ENCODE data around the gene OR52E8.
A peak's percentile ranks its signal among the peaks of the same experiment; 100 is the strongest.

Gene OR52E8

DNA sequence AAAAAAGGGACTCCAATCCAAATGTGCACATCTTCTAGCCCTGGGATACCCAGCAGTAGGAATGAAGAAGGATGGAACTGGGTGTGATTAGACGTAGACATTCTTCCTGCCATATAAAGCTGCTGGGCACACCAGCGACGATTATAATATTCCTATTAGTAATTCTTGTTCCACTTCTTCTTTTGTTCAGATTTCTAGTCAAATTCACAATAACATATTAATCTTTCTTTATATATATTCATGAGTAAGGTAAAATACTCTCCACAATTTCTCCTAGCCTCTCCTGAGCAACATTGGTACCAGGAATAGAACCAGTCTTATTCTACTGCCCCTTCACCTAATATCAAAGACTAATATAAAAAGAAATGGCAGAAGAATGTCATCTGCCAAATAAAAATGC lies at the start of gene OR52E8:
TSS of gene OR52E8 (minus strand) at position 101 of the 400 bp plus-strand sequence. CDS start at position 101, 0 bp downstream.
- DNase-seq, result no peak

GRCh38 chr11:5899534-5899933 lies 42.0 kb upstream of the OR52E8 start:
- DNase-seq, result no peak

DNA sequence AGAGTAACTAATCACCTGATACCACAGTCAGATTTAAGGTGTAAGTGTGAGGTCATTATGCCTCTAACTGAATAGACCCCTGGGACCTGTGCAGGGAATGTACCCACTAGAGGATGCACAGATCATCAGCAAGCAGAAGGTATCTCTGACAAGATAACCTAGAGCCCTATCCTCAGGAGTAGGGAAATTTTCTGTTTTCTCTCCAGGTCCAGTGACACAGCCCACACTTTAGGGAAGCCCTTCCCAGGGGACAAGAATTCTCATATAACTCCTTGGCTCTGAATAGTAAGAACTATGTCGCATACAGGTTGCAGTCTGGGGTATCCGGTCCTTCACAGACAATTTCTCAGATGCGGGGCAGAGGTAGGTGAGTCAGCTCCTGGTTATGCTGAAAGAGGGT lies 35.4 kb upstream of the OR52E8 start, which contains the start of gene OR52E5:
TSS of gene OR52E5 (plus strand) at position 301 of the 400 bp plus-strand sequence. CDS start 7,569 bp downstream, outside the sequence.
- no peak for DNase-seq

DNA sequence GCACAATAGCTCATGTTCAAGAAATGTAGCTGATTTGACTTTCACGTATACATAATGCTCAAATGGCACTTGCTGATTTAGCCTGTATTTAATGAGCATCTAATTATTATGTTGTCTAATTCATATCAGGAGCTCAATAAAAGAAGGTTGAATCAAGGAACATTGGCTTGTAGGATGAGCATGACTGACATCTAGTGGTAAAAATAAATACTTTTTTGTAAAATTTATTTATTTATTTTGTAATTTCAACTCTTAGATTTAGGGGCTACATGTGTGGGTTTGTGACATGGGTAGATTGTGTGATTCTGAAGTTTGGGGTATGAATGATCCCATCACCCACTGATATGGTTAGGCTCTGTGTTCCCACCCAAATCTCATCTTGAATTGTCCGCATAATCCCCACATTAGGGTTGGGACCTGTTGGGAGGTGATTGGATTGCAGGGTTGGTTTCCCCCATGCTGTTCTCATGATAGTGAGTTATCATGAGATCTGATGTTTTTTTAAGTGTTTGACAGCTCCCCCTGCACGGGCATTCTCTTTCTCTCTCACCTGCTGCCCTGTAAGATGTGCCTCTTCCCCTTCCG lies 33.8 kb upstream of the OR52E8 start:
- peak; percentile 24 for DNase-seq

DNA sequence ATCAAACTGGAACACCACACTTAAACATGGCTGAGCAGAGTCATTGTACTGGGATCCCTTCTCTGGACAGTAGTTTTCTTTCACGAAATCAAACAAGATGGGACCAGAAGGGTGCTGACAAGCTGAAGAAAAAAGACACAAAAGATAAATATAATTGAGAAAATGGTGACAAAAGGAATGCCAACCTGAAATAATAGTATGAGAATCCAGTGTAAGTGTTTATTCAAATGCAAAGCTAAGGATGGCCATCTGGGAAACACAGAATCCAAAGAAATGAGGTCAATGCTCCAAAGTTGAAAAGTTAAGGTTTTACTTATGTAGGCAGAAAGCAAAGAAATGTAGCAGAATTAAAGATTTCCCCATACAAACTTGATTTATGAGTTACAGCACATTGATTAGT lies 30.2 kb upstream of the OR52E8 start:
- no peak for DNase-seq

DNA sequence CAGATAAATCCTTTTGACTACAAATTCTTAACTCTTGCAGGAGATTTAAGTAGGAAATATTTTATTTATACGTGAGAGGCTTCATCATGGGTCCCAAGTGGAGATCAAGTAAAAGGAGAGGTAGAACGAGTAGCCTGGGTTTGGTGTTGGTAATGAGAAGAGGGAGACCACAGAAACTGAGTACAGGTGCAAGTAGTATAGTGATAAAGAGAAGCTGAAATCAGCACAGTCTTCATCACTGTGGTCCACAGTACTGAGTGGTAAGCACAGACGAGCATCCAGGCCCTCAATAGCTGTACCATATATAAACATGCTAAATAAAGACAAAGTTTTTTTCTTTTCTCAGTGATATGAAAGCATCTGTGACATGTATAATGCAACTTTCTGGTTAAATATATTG lies 29.7 kb upstream of the OR52E8 start:
- DNase-seq, result no peak

DNA sequence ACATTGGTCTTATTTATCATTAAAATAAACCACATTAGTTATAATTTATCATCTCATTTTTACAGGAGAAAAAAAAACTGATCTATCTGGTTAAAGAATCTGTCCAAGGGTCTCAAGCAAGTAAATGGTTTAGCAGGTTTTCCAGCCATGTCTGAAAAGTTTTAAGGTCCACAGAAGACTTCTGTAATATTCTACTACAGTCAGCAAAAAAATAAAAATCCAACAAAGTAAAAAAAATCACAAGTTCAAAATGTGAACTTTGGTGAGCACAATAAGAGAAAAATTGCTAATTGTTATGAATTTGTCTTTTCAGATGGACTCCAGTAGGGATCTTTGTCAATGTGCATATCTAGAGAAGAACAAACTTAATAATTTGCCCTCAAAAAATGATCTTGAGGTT lies 24.3 kb upstream of the OR52E8 start:
- DNase-seq, result no peak

DNA sequence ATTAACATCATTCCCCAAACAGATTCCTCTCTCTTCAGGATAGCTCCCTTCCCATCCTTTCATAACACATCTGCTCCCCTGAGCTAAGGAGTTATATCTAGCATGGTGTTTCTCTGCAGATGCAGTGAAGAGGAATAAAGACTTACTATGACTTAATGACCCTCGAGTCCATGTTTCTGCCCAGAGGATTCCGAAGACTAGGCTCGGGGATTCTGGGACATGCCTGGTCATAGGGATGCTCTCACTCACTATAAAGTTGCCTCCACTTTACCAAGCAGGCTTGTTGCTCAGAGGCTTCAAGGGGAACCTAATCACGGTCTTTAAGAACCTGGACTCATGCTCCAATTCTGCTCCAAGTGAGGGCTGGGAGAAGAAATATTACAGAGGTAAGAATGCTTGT lies 22.8 kb upstream of the OR52E8 start, which contains the start of gene OR52E4:
TSS of gene OR52E4 (plus strand) at position 301 of the 400 bp plus-strand sequence. CDS start 3,664 bp downstream, outside the sequence.
- no peak for DNase-seq

DNA sequence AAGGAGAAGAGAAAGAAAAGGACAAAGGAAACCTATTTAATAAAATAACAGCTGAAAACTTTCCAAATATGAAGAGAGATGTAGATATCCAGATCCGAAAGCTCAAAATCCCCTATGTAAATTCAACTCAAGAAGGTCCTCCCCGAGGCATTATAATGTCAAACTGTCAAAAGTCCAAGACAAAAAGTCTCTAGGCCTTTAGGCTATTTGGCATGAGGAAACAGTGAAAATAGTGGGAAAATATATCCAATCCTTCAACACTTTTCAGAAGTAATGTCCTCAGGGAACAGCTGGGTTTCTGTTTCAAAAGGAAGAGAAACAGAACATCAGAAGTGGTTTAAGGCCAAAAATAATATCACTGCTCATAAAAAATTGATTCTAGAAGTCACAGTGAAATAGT lies 21.1 kb upstream of the OR52E8 start:
- no peak for DNase-seq

DNA sequence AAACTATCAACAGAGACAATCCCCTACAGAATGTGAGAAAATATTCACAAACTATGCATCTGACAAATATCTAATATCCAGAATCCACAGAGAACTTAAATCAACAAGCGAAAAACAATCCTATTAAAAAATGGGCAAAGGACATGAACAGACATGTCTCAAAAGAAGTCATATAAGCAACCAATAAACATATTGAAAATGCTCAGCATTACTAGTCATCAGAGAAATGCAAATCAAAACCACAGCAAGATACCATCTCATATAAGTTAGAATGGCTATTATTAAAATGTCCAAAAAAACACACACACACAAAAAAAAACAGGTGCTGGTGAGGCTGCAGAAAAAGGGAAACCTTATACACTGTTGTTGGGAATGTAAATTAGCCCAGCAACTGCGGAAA lies 8.3 kb upstream of the OR52E8 start:
- DNase-seq, result no peak

DNA sequence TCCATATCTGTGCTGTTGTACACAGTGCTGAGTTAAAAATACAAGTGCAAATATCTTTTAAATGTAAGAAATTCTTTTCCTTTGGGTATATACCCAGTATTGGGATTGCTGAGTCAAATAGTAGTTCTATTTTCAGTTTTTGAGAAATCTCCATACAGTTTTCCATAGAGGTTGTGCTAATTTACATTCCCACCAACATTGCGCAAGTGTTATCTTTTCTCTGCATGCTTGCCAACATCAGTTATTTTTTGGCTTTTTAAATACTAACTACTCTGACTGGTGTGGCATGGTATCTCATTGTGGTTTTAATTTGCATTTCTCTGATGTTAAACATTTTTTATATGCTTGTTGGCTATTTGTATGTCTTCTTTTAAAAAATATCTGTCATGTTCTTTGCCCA lies 6.5 kb downstream of the OR52E8 start:
- no peak for DNase-seq

- DNase-seq, result no peak
Measured at GRCh38 chr11:5847711-5848110, 9.8 kb downstream of the OR52E8 start.

- DNase-seq, result no peak
Measured at GRCh38 chr11:5846701-5847100, 10.8 kb downstream of the OR52E8 start.

- DNase-seq, result no peak
Measured at GRCh38 chr11:5841797-5842196, 15.7 kb downstream of the OR52E8 start, which contains the start of gene OR52E6. Gene OR52E6, minus strand, starts transcription at chr11:5841897. Its CDS starts 0 bp downstream, at chr11:5841897.

DNA sequence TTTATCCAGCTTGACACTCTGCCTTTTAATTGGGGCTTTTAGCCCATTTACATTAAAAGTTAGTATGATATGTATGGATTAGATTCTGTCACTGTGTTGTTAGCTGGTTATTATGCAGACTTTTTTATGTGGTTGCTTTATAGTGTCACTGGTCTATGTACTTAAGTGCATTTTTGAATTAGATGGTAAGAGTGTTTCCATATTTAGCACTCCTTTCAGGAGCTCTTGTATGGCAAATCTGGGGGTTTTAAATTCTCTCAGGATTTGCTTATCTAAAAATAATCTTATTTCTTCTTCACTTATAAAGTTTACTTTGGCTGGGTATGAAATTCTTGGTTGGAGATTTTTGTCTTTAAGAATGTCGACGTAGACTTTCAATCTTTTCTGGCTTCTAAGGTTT lies 19.8 kb downstream of the OR52E8 start:
- no peak for DNase-seq

- DNase-seq, result no peak
Measured at GRCh38 chr11:5833446-5833845, 24.0 kb downstream of the OR52E8 start.

GRCh38 chr11:5831196-5831829 lies 26.2 kb downstream of the OR52E8 start:
- no peak for DNase-seq

- no peak for DNase-seq
Measured at GRCh38 chr11:5818245-5818886, 39.1 kb downstream of the OR52E8 start.

- DNase-seq, result no peak
Measured at GRCh38 chr11:5815534-5815933, 42.0 kb downstream of the OR52E8 start.

DNA sequence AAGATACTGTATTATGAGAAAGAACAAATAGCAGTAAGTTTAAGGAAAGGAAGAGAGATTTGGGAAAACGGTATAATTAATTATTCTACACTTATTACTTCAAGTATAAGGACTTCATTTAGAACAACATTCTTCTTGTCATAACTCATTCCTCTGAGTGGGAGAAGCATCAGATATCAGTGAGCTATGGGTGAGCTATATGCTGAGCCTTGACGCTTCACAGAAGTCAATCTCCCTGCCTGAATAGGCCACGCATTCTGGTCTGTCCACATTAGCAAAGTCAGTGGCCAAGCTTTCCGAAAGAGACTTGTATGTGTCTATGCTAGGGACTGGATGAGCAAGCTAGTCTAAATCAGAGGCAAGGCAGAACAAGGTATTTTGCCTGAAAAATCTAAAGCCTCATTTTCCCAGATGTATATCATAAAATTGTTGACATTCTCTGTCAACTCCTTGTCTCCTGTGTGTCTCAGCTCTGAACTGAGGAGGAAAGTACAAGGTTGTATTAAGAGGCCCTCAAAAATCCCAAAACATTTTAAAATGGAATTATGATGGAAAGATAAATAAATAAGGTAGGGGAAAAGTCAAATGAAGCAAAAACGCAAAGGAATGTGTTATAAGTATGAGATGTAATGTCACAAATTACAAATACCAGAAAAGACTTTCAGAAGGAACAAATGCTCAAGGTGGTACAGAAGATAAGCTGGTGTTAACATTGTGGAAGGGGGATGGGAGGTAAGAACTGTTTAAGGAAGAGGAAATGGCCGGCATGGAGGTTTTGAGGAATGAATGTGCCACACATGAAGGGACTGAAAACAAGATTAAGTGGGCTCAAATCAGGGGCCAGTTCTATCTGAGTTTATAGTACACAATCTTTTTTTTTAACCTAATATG lies 47.3 kb downstream of the OR52E8 start:
- DNase-seq, result no peak

DNA sequence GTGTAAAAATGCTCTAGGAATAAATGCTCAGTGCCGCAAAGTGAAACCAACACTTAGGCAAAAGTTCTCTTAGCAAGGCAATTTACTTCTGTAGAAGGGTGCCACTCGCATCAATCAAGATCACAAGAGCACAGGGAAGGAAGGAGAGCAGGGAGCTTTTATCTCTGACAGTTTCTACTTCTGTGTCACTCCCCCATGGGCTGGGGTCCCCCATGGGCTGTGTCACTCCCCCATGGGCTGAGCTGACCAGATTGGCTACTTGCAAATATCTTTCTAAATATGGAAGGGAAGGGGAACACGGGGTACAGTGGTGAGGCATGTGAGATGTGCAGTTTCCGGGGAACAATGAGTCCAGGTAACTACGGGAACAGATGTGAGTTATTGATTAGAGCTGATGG lies 48.4 kb downstream of the OR52E8 start:
- DNase-seq, result no peak

GRCh38 chr11:5808500-5809121 lies 48.9 kb downstream of the OR52E8 start, which contains the start of gene OR52N2:
Gene OR52N2, plus strand, starts transcription at chr11:5808924. Its CDS starts 11,412 bp downstream, at chr11:5820336.
- DNase-seq, result peak; percentile 18
